GM19397 (cell line): ENCODE data around the gene IRS1.

Experiments
- ATAC-seq: cut with Tn5 transposase; IDR thresholded peaks from one replicate; pipeline ENCODE4 v1.9.1; 2021; ENCODE audit warnings: mild to moderate bottlenecking, moderate library complexity; ENCODE audit not compliant: unreplicated experiment

Gene IRS1

DNA sequence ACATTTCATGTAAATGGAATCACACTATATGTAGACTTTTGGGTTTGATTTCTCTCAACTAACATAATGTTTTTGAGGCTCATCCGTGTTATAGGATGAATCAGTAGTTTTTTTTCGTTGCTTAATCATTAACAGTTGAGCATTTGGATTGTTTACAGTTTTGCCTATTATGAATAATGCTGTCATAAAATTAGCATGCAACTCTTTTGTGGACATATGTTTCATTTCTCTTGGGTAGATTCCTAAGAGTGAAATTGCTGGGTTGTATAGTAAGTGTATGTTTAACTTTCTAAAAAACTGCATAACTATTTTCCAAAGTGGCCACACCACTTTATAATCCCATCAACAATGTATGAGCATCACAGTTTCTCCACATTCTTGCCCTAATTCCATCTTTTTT lies 28.6 kb upstream of the IRS1 start:
- no peak for ATAC-seq

DNA sequence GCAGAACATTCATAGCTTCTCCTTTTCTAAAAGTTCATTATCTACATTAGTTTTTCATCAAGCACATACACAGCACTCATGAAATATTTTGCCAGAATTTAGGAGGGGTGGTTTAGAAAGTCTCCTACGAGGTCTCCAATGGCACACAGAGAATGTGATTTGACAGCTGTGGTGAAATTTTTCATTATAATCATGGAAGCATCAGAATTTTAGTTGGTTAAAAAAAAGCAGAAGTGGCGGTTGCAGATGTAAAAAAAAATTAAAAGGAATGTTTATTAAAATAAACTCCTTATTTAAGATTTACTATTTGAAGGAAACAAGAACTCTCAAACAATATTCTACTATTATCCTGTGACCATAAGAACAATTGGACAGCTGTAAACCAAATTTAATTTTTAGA lies 25.4 kb upstream of the IRS1 start:
- no peak for ATAC-seq

DNA sequence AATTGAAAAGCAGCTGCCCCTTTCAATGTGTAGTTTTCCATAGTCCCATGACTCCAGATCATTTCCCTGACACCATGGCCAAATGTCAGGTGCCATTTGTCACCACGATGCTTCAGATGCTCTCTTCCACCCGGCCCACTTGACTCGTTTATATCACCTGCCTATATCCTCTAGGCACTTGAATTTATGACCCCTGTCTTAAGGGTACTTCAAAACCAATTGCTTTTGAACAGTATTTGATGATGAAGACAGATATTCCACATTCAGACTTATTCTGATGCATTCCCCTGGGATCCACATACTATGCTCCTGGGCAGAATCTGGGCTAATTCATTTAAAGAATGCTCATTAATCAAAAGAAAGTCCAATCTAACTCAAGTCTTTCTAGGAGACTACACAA lies 19.3 kb upstream of the IRS1 start:
- ATAC-seq: no peak

DNA sequence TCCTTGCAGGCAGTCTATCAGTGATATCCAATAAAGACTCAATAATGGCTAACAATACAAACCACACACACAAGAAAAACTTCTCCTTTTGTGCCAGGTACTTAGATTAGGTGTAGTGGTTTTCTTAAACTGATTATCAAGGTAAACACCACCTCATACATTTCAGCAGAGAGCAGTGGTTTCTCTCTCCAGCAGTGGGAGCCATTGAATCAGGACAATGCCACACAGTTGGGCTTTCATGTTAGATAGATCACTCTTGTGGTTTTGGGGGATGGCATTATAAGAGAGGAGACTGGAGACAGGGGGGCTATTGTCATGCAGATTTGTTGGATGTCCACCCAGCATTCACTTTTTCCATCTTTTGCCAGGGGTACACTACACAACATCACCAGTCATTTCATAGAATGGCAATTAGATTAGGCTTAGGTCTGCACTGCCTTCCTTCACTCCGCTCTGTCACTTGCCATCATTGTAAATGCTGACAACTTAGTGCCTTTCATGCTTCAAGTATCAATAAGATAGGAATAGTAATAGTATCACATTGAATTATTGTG lies 13.6 kb upstream of the IRS1 start:
- ATAC-seq: no peak

DNA sequence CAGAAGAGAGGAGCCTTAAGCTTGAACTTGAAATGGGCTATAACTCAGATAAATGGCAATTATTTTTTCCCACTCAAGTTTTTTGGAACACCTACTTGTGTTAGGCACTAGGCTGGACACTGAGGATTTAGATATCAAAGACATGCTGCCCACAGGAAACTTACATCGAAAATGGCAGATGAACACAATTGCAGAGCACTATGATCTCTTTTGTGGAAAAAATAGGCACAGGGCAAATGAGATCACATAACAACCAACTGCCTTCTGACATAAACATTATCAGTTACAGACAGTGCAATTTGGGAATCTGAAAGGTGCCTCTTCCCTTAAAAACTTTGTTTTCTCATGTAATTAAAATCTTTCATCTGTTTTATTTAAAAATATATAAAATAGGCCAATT lies 3.8 kb upstream of the IRS1 start:
- no peak for ATAC-seq

DNA sequence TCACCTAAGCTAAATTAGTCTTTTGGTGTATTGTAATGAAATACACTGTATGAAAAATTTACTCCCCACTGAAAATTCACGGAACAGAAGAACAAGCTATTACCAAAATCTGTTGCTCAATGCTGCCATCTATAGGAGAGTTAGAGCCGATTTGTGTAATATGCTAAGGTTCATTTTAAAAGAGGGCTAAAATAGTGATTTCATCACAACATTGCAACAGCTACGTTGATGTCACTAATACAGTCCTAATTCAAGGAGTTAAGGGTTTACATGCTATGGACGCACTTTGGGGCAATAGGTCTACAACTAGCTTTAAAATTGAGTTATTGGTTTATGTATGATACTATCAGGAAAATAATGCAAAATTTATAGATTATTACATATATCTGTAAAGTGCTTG lies 3.0 kb upstream of the IRS1 start:
- ATAC-seq: no peak

DNA sequence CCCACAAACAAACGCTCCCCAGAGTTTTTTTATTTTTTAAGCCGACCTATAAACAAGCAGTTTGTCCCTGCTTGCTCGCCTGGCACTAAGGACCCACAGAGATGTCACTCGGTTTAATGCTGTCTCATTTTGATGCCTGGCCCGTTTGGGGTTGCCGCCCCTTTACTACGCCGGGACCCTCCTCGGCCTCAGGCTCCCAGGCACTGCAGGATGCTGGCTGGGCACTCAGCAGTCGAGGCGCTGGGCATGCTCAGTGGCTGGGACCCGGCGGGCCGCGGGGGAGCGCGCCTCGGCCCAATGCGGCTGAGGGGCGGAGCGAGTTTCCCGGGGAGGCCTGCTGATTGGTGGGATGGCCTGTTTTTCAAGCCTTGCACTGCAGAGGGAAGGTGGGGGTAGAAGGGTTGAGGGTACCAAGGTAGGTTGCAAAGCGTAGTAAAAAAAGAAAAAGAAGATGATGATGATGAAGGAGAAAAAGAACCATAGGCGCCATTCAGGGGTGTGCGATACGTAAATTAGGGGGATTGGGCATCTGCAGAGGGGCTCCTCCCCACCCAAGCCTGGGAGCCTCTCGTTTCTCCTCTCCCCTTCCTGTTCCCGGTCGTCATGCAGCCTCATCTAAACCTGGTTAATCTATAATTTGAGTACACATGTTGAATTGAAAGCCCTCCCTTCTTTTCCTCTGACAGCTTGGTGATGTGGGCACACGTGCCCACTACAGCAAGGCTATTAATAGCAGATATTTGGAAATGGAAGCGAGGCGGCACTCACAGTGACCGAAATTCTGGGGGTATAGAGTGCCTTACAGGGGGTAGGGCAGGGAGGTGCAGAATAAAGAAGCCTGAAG lies 1.5 kb upstream of the IRS1 start:
- ATAC-seq: peak; percentile 77

DNA sequence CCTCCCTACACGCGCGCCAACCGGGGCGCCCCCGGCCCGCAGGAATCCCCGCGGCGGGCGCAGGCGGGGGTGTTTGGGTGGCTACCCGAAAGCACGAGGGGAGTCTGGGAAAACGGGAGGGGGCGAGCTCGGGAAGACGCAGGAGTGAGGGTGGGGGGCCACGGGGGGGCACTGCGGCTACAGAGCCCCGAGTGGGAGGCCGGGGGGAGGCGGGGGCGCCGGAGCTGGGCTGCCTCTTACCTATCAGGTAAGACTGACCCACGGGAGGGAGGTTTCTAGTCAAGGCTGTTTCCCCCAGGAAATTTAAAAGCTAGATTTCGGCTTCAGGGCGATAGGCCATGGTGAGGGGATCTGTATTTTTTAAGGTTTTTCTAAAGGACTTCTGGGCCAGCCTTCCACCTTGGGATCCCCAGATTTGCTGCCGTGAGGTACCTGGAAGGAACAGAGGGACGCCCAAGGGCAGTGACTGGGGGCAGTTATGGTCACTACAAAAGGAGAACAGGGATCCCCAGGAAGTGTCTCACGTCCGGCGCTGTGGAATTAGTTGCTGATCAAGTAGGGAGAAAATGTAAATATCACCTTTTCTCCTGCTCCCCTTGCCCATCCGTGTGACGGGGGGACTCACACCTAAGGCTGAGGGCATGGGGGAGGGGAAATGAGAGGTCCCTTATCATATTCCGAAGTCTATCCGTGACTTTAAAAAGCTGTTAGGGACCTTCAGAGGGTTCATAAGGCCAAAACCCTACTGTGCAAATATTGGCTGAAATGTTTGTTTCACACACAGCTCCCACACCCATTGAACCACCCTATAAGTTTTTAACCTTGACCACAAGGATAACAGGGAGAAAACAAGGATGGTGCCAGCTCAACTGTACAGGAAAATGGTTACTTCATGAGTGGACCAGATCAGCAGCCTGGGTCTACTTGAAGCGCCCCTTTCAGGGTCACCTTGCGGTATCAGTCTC lies 638 bp upstream of the IRS1 start:
- no peak for ATAC-seq

DNA sequence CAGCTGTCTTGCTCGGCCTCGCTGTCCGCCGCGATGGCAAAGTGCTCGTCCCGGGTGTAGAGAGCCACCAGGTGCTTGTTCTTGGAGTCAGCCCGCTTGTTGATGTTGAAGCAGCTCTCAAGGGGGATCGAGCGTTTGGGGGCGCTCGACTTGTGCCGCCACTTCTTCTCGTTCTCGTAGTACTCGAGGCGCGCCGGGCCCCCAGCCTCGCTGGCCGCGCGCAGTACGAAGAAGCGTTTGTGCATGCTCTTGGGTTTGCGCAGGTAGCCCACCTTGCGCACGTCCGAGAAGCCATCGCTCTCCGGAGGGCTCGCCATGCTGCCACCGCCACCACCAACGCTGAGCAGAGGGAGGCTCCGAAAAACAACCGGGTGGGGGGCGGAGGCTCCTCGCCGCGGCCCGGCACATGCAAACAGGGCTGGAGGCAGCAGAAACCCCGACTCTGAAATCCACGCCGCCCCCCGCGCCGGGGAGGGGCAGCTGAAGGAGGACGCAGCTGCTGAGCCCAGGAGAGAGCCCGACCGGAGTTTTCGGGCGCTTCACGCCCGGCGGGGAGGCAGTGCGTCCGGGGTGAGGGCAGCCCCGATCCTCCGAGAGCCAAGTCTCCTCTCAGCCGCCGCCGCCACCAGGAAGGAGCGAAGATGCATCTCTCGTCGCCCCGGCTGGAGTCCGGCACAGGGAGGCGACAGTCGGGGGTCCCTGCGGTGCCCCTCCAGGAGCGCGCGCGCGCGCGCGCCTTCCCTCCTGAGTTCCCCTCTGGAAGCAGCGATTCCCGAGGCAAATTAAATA lies 1.0 kb downstream of the IRS1 start:
- ATAC-seq: peak; percentile 26

DNA sequence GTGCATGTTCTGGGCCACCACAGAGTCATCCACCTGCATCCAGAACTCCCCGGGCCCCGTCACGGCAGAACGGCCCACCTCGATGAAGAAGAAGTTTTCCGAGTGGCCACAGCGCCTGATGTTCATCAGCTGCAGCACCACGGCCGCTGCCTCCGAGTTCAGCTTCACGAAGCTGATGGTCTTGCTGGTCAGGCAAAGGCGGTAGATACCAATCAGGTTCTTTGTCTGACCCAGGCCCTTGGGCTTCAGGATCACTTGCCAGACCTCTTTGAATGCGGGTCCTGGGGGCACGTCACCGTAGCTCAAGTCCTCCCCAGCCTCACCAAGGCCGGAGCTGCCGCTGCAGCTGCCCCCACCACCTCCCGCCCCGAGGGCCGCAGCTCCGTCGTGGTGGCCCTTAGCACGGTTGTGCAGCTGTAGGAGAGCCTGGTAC lies 1.6 kb downstream of the IRS1 start:
- ATAC-seq: no peak

DNA sequence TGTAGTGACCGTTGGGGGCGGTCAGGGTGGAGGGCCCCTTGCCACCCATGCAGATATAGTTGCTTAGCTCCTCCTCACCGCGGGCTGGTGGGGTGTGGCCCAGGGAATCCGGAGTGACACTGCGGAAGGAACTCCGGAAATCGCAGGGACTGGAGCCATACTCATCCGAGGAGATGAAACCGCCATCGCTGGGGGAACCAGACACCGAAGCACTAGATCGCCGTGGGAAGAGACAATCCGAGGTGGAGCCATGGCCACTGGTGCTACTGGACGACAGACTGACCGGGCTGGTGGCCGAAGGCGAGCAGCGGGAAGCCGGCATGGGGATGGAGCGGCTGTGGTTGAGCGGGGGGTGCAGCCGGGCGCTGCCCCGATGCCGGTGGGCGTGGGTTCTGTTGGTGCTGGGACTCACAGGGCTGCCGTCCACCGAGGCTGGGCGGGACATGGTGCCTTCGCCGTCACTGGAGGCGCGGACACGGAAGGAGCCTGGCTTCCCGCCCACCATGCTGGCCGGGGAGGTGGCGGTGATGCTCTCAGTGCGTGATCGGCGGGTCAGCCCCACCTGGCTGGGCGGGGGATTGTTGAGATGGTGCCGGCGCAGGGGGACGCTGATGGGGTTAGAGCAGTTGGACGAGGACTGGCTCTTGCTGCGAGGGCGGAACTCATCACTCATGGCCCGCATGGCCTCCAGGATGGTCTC lies 2.2 kb downstream of the IRS1 start:
- ATAC-seq: no peak

DNA sequence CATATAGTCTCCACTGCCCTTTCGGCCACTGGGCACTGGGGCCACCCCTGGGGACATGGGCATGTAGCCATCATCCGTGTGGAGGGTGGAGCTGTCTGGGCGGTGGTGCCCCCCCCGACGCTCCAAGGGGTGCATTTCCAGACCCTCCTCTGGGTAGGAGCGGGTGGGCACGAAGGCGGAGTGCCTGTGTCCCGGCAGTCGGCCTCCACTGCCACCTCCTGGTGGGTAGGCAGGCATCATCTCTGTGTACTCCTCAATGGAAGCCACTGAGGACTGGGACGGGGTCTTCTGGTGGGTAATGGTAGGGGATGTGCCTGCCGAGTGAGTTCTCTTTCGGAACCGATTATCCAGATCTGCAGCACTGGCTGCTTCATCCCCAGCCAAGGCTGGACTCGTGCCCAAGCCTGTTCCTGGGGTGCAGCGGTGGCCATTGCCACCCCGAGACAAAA lies 2.8 kb downstream of the IRS1 start:
- ATAC-seq: no peak

DNA sequence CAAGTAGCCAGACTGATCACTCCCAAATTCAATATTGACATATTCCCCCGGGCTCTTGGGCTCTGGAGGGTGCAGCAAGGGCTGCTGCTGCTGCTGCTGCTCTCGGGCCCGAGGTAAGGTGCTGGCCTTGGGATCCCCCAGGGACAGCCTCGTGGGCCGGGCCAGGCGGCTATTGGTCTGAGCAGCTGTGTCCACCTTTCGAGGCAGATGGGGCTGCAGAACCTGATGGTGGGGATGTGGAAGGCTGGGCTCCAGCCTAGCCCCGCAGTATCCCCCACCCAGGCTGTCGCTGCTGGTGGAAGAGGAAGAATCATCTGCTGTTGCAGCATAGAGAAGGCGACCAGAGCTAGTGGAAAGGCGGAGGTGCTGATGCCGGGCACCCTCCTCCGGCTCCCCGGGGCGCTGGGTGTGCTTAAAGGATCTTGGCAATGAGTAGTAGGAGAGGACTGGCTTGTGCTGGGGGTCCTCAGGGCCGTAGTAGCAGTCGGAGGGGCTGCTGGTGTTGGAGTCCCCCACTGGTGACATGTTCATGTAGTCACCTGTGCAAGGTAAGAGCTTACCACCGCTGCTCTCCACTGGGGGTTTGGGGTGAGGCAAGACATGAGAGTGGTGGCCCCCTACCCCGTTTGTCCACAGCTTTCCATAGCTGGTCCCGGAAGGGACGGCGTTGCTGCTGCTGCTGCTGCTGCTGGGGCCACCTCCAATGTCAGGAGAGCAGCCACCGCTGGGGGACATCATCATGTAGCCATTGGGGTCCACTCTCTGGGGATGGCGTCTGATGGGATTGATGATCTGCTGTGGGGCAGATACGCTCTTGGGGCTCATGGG lies 3.4 kb downstream of the IRS1 start:
- no peak for ATAC-seq

DNA sequence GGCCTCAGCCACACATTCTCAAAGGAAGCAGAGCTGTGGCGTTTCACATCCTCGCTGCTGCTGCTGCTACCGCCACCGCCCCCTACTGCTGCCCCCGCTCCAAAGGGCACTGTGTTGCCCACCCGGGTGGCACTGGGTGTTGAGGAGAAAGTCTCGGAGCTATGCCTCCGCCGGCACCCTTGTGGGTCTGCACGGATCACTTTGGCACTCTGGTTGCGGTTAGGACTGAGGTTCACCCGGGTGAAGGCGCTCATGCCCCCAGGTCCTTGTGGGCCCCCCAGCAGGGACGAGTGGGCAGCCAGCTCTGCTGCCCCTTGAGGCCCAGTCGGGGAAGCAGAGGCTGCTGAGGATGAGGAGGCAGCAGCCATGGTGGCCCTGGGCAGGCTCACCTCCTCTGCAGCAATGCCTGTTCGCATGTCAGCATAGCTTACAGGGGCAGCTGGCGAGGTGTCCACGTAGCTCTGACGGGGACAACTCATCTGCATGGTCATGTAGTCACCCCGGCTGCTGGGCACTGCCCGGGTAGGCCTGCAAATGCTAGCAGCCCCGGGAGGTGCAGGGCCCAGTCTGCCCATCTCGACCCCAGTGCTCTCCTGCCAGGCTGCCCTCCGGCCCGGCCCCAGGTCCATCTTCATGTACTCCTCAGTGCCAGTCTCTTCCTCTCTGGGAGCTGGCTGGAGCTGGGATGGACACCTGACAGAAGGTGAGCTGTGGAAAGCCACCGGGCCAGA lies 4.2 kb downstream of the IRS1 start:
- no peak for ATAC-seq

DNA sequence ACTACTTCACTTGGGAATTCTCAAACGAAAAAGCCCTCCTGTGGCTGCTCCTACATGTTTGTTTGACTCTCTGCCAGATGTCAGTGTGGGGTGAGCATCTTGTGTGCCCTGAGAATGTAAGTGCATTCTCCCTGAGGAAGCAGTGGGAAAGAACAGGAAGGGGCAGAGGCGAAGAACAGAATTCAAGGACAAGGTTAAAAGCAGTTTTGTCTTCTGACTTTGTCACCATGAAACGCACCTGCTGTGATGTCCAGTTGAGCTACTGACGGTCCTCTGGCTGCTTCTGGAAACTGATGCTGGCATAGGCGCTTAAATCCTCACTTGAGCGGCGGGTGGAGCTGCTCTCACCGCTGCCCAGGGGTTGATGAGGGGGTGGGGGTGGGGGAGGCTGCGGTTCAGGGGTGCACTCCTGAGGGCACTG lies 4.9 kb downstream of the IRS1 start:
- no peak for ATAC-seq

DNA sequence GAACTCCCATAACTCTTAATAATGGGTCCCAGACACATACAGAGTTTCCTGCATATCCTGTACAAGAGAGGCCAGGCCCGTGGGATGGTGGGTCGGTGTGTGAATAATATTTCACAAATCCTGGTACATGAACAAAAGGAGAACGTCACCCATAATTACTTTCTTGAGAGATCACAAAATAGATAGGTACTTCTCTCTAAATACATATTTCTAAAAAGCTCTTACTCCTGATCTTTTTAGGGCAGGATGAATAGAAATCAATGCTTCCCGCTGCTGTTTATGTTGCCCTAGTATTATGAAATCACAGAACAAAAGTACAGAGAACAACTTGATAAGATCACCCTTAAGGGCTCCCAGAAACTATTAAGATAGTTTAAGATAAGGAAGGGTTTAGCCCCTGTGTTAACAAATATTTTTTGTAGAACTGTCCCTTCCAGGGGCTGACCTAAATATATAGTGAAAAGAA lies 5.4 kb downstream of the IRS1 start:
- no peak for ATAC-seq

DNA sequence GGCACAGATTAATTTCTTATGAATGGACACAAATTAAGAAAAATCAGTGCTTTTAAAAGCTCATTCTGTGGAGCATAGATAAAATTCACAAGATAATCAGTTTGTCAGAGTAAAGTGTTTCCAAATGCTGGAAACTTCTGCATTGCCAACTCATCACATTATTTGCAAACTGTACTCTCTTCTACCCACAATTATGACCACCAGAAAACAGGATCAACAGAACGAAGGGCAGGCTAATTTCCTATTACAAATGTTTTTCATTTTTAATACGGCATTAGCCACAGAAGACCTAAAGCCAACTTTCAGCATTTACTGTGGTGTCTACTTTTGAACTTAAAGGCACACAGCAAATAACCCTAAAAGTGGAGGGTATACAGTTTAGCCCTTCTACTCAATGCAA lies 6.0 kb downstream of the IRS1 start:
- ATAC-seq: no peak

DNA sequence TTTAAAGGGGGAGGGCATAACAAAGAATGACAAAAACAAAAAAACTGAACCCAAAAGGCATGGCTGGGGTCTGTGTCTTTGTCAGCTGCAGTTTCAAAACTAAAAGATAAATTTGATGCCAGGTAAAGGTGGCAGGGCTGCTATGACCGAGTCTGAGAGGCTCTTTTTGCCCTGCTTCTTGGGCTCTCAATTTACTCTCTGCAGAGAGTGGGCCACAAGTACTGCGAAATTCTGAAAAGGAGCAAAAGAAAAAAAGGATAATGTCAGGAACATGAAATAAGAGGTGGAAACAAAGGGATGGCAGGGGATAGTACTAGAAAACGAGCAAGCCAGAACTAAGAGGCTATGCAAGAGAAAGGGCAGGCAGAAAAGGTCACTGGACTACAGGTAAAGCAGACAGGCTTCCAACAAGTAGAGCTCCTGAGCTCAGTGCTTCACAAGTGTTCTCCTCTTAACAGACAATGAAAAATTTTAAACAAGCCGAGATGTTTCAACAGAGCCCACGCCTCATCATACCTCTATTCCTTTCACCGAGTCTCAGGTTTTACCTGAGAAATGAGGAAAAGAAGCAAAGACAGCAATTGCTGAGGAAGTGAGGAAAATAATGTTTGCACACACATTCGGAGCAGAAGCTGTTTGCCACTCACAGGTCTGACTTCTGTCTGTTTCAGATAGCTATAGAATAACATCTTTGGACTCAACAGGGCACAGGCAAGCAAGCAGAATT lies 7.3 kb downstream of the IRS1 start:
- no peak for ATAC-seq
